ENCODE data around the gene LIPM. TPM values are rescaled to one million over a fixed set of nuclear protein-coding genes. Genes with fewer than 3 reads are reported as not detected.
A peak's percentile ranks its signal among the peaks of the same experiment; 100 is the strongest.

LIPM gene
- polyA plus RNA-seq, 4 donors = 0.13 TPM; not detected in 3

- FAIRE-seq (no peak), DNase-seq (peak in 1 of 2 donors; percentile 43)
- WGBS, 3 donors = 78 to 81% (median 80%) methylated on average over 4 of the region's 4 CpGs
- Histone ChIP-seq H3K36me3 (ENCODE audit: control insufficient read depth in 3 of 3, insufficient read depth in 2 of 3, low read depth in 1 of 3, low read length in 3 of 3) (no peaks in the 10 kb centered on the region), H3K27me3 (ENCODE audit: control insufficient read depth in 3 of 3, insufficient read depth in 3 of 3, low read length in 3 of 3) (no peaks in the 10 kb centered on the region), H3K9me3 (ENCODE audit: control insufficient read depth in 2 of 2, insufficient read depth in 1 of 2, low read depth in 1 of 2, low read length in 1 of 2) (no peaks in the 10 kb centered on the region), H3K27ac (ENCODE audit: low read depth in 1 of 3, low read length in 2 of 3) (no peak overlapping the region), H3K4me3 (ENCODE audit: low read depth in 1 of 3, low read length in 3 of 3) (no peak overlapping the region), H3K4me1 (ENCODE audit: control insufficient read depth in 3 of 3, insufficient read depth in 2 of 3, low read depth in 1 of 3, low read length in 2 of 3) (no peaks in the 10 kb centered on the region)
These were observed 9.9 kb upstream of the LIPM start for GRCh38 chr10:88792661-88793060.

- no peaks in the 10 kb centered on the region for H3K9me3 ChIP-seq (ENCODE audit: control insufficient read depth in 2 of 2, insufficient read depth in 1 of 2, low read depth in 1 of 2, low read length in 1 of 2)
- no peak for FAIRE-seq
These were observed 8.7 kb upstream of the LIPM start for GRCh38 chr10:88793712-88794299.

GRCh38 chr10:88794731-88795130, 7.8 kb upstream of the LIPM start:
- no peaks in the 10 kb centered on the region for H3K9me3 ChIP-seq (ENCODE audit: control insufficient read depth in 2 of 2, insufficient read depth in 1 of 2, low read depth in 1 of 2, low read length in 1 of 2)
- DNase-seq (no peak), FAIRE-seq (no peak)
- H3K27me3 ChIP-seq (ENCODE audit: control insufficient read depth in 3 of 3, insufficient read depth in 3 of 3, low read length in 3 of 3) = no peaks in the 10 kb centered on the region
- no peaks in the 10 kb centered on the region for H3K4me1 ChIP-seq (ENCODE audit: control insufficient read depth in 3 of 3, insufficient read depth in 2 of 3, low read depth in 1 of 3, low read length in 2 of 3)
- H3K4me3 ChIP-seq (ENCODE audit: low read depth in 1 of 3, low read length in 3 of 3) = no peak overlapping the region
- H3K27ac ChIP-seq (ENCODE audit: low read depth in 1 of 3, low read length in 2 of 3) = no peak overlapping the region
- 78 to 82% (median 81%) methylated on average over 1 of the region's 1 CpG for WGBS, 3 donors
- no peaks in the 10 kb centered on the region for H3K36me3 ChIP-seq (ENCODE audit: control insufficient read depth in 3 of 3, insufficient read depth in 2 of 3, low read depth in 1 of 3, low read length in 3 of 3)

More at GRCh38 chr10:88793712-88794299, 8.7 kb upstream of the LIPM start:
- H3K4me3 ChIP-seq (ENCODE audit: low read depth in 1 of 3, low read length in 3 of 3) = no peak overlapping the region
- DNase-seq = no peak
- WGBS, 3 donors = 33 to 44% (median 33%) methylated on average over 2 of the region's 2 CpGs
- H3K36me3 ChIP-seq (ENCODE audit: control insufficient read depth in 3 of 3, insufficient read depth in 2 of 3, low read depth in 1 of 3, low read length in 3 of 3) = no peaks in the 10 kb centered on the region
- no peak overlapping the region for H3K27ac ChIP-seq (ENCODE audit: low read depth in 1 of 3, low read length in 2 of 3)
- H3K4me1 ChIP-seq (ENCODE audit: control insufficient read depth in 3 of 3, insufficient read depth in 2 of 3, low read depth in 1 of 3, low read length in 2 of 3) = no peaks in the 10 kb centered on the region
- no peaks in the 10 kb centered on the region for H3K27me3 ChIP-seq (ENCODE audit: control insufficient read depth in 3 of 3, insufficient read depth in 3 of 3, low read length in 3 of 3)

- DNase-seq (no peak), FAIRE-seq (no peak)
- WGBS, 3 donors = 89 to 90% (median 89%) methylated on average over 2 of the region's 2 CpGs
- H3K4me3 ChIP-seq (ENCODE audit: low read depth in 1 of 3, low read length in 3 of 3) = no peak overlapping the region
- H3K9me3 ChIP-seq (ENCODE audit: control insufficient read depth in 2 of 2, insufficient read depth in 1 of 2, low read depth in 1 of 2, low read length in 1 of 2) = no peaks in the 10 kb centered on the region
- no peaks in the 10 kb centered on the region for H3K27me3 ChIP-seq (ENCODE audit: control insufficient read depth in 3 of 3, insufficient read depth in 3 of 3, low read length in 3 of 3)
- no peaks in the 10 kb centered on the region for H3K36me3 ChIP-seq (ENCODE audit: control insufficient read depth in 3 of 3, insufficient read depth in 2 of 3, low read depth in 1 of 3, low read length in 3 of 3)
- H3K4me1 ChIP-seq (ENCODE audit: control insufficient read depth in 3 of 3, insufficient read depth in 2 of 3, low read depth in 1 of 3, low read length in 2 of 3) = no peaks in the 10 kb centered on the region
- H3K27ac ChIP-seq (ENCODE audit: low read depth in 1 of 3, low read length in 2 of 3) = no peak overlapping the region
These were observed 2.1 kb upstream of the LIPM start for GRCh38 chr10:88800152-88801125.

- no peaks in the 10 kb centered on the region for H3K36me3 ChIP-seq (ENCODE audit: control insufficient read depth in 3 of 3, insufficient read depth in 2 of 3, low read depth in 1 of 3, low read length in 3 of 3)
- H3K4me3 ChIP-seq (ENCODE audit: low read depth in 1 of 3, low read length in 3 of 3) = no peak overlapping the region
- no peak for DNase-seq
- no peaks in the 10 kb centered on the region for H3K27me3 ChIP-seq (ENCODE audit: control insufficient read depth in 3 of 3, insufficient read depth in 3 of 3, low read length in 3 of 3)
- 91 to 96% (median 94%) methylated on average over 2 of the region's 2 CpGs for WGBS, 3 donors
- H3K27ac ChIP-seq (ENCODE audit: low read depth in 1 of 3, low read length in 2 of 3) = no peak overlapping the region
- no peaks in the 10 kb centered on the region for H3K4me1 ChIP-seq (ENCODE audit: control insufficient read depth in 3 of 3, insufficient read depth in 2 of 3, low read depth in 1 of 3, low read length in 2 of 3)
- no peaks in the 10 kb centered on the region for H3K9me3 ChIP-seq (ENCODE audit: control insufficient read depth in 2 of 2, insufficient read depth in 1 of 2, low read depth in 1 of 2, low read length in 1 of 2)
- no peak for FAIRE-seq
These were observed 1.1 kb downstream of the LIPM start for GRCh38 chr10:88803641-88804040.

GRCh38 chr10:88804083-88804812, 1.7 kb downstream of the LIPM start:
- Histone ChIP-seq H3K36me3 (ENCODE audit: control insufficient read depth in 3 of 3, insufficient read depth in 2 of 3, low read depth in 1 of 3, low read length in 3 of 3) (no peaks in the 10 kb centered on the region), H3K9me3 (ENCODE audit: control insufficient read depth in 2 of 2, insufficient read depth in 1 of 2, low read depth in 1 of 2, low read length in 1 of 2) (no peaks in the 10 kb centered on the region), H3K27me3 (ENCODE audit: control insufficient read depth in 3 of 3, insufficient read depth in 3 of 3, low read length in 3 of 3) (no peaks in the 10 kb centered on the region), H3K4me3 (ENCODE audit: low read depth in 1 of 3, low read length in 3 of 3) (no peak overlapping the region), H3K27ac (ENCODE audit: low read depth in 1 of 3, low read length in 2 of 3) (no peak overlapping the region), H3K4me1 (ENCODE audit: control insufficient read depth in 3 of 3, insufficient read depth in 2 of 3, low read depth in 1 of 3, low read length in 2 of 3) (no peaks in the 10 kb centered on the region)
- no peak for DNase-seq
- FAIRE-seq = no peak
- WGBS, 3 donors = 66 to 74% (median 70%) methylated on average over 6 of the region's 6 CpGs

- Histone ChIP-seq H3K4me1 (ENCODE audit: control insufficient read depth in 3 of 3, insufficient read depth in 2 of 3, low read depth in 1 of 3, low read length in 2 of 3) (no peaks in the 10 kb centered on the region), H3K36me3 (ENCODE audit: control insufficient read depth in 3 of 3, insufficient read depth in 2 of 3, low read depth in 1 of 3, low read length in 3 of 3) (no peaks in the 10 kb centered on the region), H3K9me3 (ENCODE audit: control insufficient read depth in 2 of 2, insufficient read depth in 1 of 2, low read depth in 1 of 2, low read length in 1 of 2) (no peaks in the 10 kb centered on the region), H3K4me3 (ENCODE audit: low read depth in 1 of 3, low read length in 3 of 3) (no peak overlapping the region), H3K27me3 (ENCODE audit: control insufficient read depth in 3 of 3, insufficient read depth in 3 of 3, low read length in 3 of 3) (no peaks in the 10 kb centered on the region), H3K27ac (ENCODE audit: low read depth in 1 of 3, low read length in 2 of 3) (no peak overlapping the region)
- DNase-seq (no peak), FAIRE-seq (no peak)
- 37 to 52% (median 49%) methylated on average over 2 of the region's 2 CpGs for WGBS, 3 donors
These were observed 2.8 kb downstream of the LIPM start for GRCh38 chr10:88805361-88805760.

- no peak for FAIRE-seq
- 85 to 98% (median 86%) methylated on average over 3 of the region's 3 CpGs for WGBS, 3 donors
- no peaks in the 10 kb centered on the region for H3K27me3 ChIP-seq (ENCODE audit: control insufficient read depth in 3 of 3, insufficient read depth in 3 of 3, low read length in 3 of 3)
- no peak overlapping the region for H3K27ac ChIP-seq (ENCODE audit: low read depth in 1 of 3, low read length in 2 of 3)
- H3K36me3 ChIP-seq (ENCODE audit: control insufficient read depth in 3 of 3, insufficient read depth in 2 of 3, low read depth in 1 of 3, low read length in 3 of 3) = no peaks in the 10 kb centered on the region
- H3K4me1 ChIP-seq (ENCODE audit: control insufficient read depth in 3 of 3, insufficient read depth in 2 of 3, low read depth in 1 of 3, low read length in 2 of 3) = no peaks in the 10 kb centered on the region
- H3K4me3 ChIP-seq (ENCODE audit: low read depth in 1 of 3, low read length in 3 of 3) = no peak overlapping the region
- no peak for DNase-seq
- H3K9me3 ChIP-seq (ENCODE audit: control insufficient read depth in 2 of 2, insufficient read depth in 1 of 2, low read depth in 1 of 2, low read length in 1 of 2) = no peaks in the 10 kb centered on the region
These were observed 3.4 kb downstream of the LIPM start for GRCh38 chr10:88805924-88806323.

Data from small intestine (tissue), 7 donors.